Hindlimb muscle (tissue), 1 donor: ENCODE results near the gene TBX15. TPM values are rescaled to one million over a fixed set of nuclear protein-coding genes. Genes with fewer than 3 reads are reported as not detected.

Experiments
- DNase-seq: peaks from one replicate; pipeline ENCODE4 v3.0.0-alpha.2; 2013
- polyA plus RNA-seq: library from polyadenylated mRNA; unstranded; fragments of 120-200 nt; gene quantifications from one replicate; pipeline ENCODE4 v1.2.1, GENCODE V29; 2013; ENCODE audit not compliant: insufficient read length

Gene TBX15
- polyA plus RNA-seq, 1 donor, result 61.2 TPM

- peak; percentile 75 for DNase-seq
Observed at GRCh38 chr1:119001181-119002027, 13.3 kb upstream of the TBX15 start.

- peak; percentile 43 for DNase-seq
Observed at GRCh38 chr1:119000371-119001180, 12.4 kb upstream of the TBX15 start.

- DNase-seq, result no peak
Observed at GRCh38 chr1:118999348-119000071, 11.4 kb upstream of the TBX15 start.

- no peak for DNase-seq
Observed at GRCh38 chr1:118998171-118998570, 10.0 kb upstream of the TBX15 start.

GRCh38 chr1:118997225-118997624 lies 9.1 kb upstream of the TBX15 start:
- DNase-seq, result no peak

- DNase-seq, result no peak
Observed at GRCh38 chr1:118995312-118996016, 7.3 kb upstream of the TBX15 start.

- DNase-seq, result no peak
Observed at GRCh38 chr1:118993700-118994026, 5.5 kb upstream of the TBX15 start.

GRCh38 chr1:118992868-118993699 lies 4.9 kb upstream of the TBX15 start:
- no peak for DNase-seq

- DNase-seq, result no peak
Observed at GRCh38 chr1:118992237-118992825, 4.2 kb upstream of the TBX15 start.

GRCh38 chr1:118991448-118991847 lies 3.3 kb upstream of the TBX15 start:
- no peak for DNase-seq

GRCh38 chr1:118990513-118991152 lies 2.5 kb upstream of the TBX15 start:
- DNase-seq, result peak; percentile 55

- peak; percentile 55 for DNase-seq
Observed at GRCh38 chr1:118989878-118990378, 1.8 kb upstream of the TBX15 start.

GRCh38 chr1:118989006-118989815 lies 1.1 kb upstream of the TBX15 start:
- peak; percentile 74 for DNase-seq

- no peak for DNase-seq
Observed at GRCh38 chr1:118987468-118988185, 516 bp downstream of the TBX15 start.

- peak; percentile 69 for DNase-seq
Observed at GRCh38 chr1:118986555-118987467, 1.3 kb downstream of the TBX15 start.

- peak; percentile 74 for DNase-seq
Observed at GRCh38 chr1:118985640-118986554, 2.2 kb downstream of the TBX15 start.
